ENCODE results near the gene DYNC1LI1.

DNA sequence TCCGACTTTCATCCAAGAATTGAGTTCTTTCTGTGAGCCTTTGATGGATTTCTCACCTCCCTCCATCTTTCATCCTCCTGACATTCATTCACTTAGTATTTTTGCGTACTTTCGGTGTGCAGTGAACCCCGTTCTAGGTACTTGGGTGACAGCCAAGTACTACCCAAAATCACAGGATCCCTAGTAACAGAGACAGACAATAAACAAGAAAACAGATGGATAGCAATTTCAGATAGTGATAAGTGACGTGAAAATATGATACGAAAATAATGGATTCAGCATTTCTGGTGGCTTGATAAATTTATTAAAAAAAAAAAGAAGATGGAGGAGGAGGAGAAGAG lies 67.7 kb downstream of the DYNC1LI1 start:
- TF ChIP-seq RAD21 (IDR thresholded peaks at IDR 0.05; ENCODE audit: low read depth), result no peak
- TF ChIP-seq YY1 (IDR thresholded peaks at IDR 0.05; ENCODE audit: low read depth), result no peak
- no peak for TF ChIP-seq CEBPB (IDR thresholded peaks at IDR 0.05)
- no peak for TF ChIP-seq REST (IDR thresholded peaks at IDR 0.05; ENCODE audit: low read depth)
- TF ChIP-seq FOXM1 (IDR thresholded peaks at IDR 0.05; ENCODE audit: borderline replicate concordance, low read depth), result no peak
- no peak for TF ChIP-seq ZBTB7A (IDR thresholded peaks at IDR 0.05; ENCODE audit: low read depth)
